Activated B cell treated with CpG ODN at 0.5 μM for 24 hours (primary cell): ENCODE measurements around the gene TLR6. TPM values are rescaled to one million over a fixed set of nuclear protein-coding genes. Genes with fewer than 3 reads are reported as not detected.

Source experiments
- ATAC-seq: fragments of 200-7000 bp; cut with Tn5 transposase; one replicate; pipeline ENCODE4 v1.10.0; 2021; ENCODE audit warnings: low read depth, mild to moderate bottlenecking, moderate library complexity
- CTCF ChIA-PET: fragments of 350-600 bp; sonication (Branson Sonifier 250); formaldehyde crosslinking; loops from one replicate; lab custom pipeline; 2021; ENCODE audit warnings: antibody characterized with exemption; lab: Charles Lee
- POLR2A ChIA-PET: fragments of 350-600 bp; sonication (Branson Sonifier 250); formaldehyde crosslinking; loops from one replicate; lab custom pipeline; 2021; ENCODE audit warnings: antibody characterized with exemption; lab: Charles Lee
- DNase-seq: peaks from one replicate; pipeline ENCODE4 v3.0.0; 2022
- H3K27ac Mint-ChIP-seq: one replicate; pipeline ENCODE4 v1.8.0; 2020; ENCODE audit warnings: mixed read lengths
- H3K27me3 Mint-ChIP-seq: one replicate; pipeline ENCODE4 v1.8.0; 2021; ENCODE audit warnings: mixed read lengths
- H3K36me3 Mint-ChIP-seq: one replicate; pipeline ENCODE4 v1.8.0; 2021; ENCODE audit warnings: low read depth, mixed read lengths
- H3K4me1 Mint-ChIP-seq: one replicate; pipeline ENCODE4 v1.8.0; 2021; ENCODE audit warnings: mixed read lengths
- H3K4me3 Mint-ChIP-seq: one replicate; pipeline ENCODE4 v1.8.0; 2020; ENCODE audit warnings: mild to moderate bottlenecking, mixed read lengths
- H3K9me3 Mint-ChIP-seq: one replicate; pipeline ENCODE4 v1.8.0; 2020; ENCODE audit warnings: mixed read lengths
- intact Hi-C: fragments of 100-400 bp; cut with micrococcal nuclease; formaldehyde crosslinking; loops from one replicate; pipeline ENCODE4 v1.15.1; 2024
- total RNA-seq: library from RNA; stranded (reverse); gene quantifications from 2 replicates; pipeline ENCODE4 v1.2.3, GENCODE V29; 2022
- TF ChIP-seq, protein P1 (sequence below): fragments of 200-600 bp; IDR thresholded peaks from one replicate; pipeline ENCODE4 v1.8.0; 2022; ENCODE audit warnings: antibody characterized with exemption, mild to moderate bottlenecking

Gene TLR6
- total RNA-seq, 1 donor from 2014 or later = 64.7 TPM

DNA sequence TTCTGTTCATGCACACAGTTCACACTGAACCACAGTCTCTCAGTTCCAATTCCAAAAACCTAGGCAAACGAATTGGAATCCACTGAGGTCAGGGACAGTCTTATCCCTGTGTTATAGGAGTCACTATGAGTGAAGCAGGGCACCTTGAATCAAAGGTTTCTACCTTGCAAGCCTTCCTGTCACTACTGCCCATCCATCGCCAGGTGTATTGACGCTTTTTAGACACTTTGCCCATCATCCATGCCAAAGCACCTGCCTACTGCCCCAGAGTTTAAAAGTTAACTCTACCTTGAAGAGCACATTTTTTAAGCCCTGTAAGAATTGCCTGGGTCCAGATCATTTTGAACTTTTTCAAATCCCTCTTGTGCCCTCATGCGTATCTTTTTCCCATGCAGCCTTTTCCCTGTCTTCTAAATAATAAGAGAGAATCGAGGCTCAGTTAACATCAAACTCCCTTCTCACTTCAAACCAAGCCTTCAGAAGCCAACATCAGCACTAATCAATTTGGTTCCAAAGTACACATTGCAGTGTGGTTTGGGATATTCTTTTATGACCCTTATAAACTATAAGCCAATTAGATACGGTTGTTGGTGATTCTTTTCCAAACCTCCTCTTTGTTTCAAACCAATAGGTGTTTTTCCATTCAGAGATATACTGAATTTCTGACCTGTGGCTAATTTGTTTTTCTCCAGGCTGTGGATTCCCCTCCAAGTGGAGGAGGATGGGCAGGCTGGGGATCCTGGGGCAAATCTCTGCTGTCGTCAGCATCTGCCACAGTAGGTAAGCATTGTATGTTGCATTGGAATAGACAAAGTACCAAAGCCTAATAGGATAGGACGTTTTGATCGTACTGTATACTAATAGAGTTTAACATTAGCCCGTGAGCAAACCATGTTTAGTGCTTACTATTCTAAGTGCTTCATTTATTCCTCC, 34.7 kb upstream of the TLR6 start:
- ChIA-PET CTCF (interaction anchor here (1.1 to 4.1 kb wide), 2 partner anchors 109 to 132 kb away, joined by 3 to 30 read pairs; partner anchors contain the start of gene TLR10), POLR2A (no interaction called here)
- Mint-ChIP-seq H3K27me3 (no peaks in the 10 kb centered on the region), H3K36me3 (no peaks in the 10 kb centered on the region), H3K4me1 (peaks cover 7% of the 10 kb centered on the region), H3K4me3 (no peak overlapping the region), H3K27ac (no peak overlapping the region), H3K9me3 (no peaks in the 10 kb centered on the region)
- TF ChIP-seq, protein P1, sequence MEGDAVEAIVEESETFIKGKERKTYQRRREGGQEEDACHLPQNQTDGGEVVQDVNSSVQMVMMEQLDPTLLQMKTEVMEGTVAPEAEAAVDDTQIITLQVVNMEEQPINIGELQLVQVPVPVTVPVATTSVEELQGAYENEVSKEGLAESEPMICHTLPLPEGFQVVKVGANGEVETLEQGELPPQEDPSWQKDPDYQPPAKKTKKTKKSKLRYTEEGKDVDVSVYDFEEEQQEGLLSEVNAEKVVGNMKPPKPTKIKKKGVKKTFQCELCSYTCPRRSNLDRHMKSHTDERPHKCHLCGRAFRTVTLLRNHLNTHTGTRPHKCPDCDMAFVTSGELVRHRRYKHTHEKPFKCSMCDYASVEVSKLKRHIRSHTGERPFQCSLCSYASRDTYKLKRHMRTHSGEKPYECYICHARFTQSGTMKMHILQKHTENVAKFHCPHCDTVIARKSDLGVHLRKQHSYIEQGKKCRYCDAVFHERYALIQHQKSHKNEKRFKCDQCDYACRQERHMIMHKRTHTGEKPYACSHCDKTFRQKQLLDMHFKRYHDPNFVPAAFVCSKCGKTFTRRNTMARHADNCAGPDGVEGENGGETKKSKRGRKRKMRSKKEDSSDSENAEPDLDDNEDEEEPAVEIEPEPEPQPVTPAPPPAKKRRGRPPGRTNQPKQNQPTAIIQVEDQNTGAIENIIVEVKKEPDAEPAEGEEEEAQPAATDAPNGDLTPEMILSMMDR = no peak
- no peak for ATAC-seq
- intact Hi-C loops = no loop called here
- no peak for DNase-seq

DNA sequence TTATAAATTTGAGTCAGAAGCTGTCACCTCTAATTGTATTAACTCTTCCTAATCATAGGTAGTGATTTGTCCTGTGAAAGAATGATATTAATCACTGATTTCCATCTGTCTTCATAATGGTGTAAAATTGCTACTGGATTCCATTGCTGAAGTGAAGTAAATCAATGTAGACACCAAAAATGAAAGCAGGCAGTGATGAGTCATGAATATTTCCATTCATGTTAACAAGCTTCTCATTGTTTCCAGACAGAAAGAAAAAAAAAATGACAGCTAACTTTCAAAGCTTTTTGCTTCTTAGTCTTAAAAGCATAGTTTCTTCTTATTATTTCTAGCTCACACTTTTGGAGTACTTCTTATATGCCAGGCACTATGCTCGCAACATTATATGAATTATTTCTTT, 32.5 kb upstream of the TLR6 start:
- CTCF ChIA-PET = interaction anchor here (0.9 to 2.1 kb wide), 5 partner anchors 29 to 246 kb away, joined by 3 to 7 read pairs (median 3); partner anchors contain the start of gene TLR10
- no peak overlapping the region for H3K4me3 Mint-ChIP-seq
- no peaks in the 10 kb centered on the region for H3K36me3 Mint-ChIP-seq
- intact Hi-C loops = no loop called here
- no peaks in the 10 kb centered on the region for H3K27me3 Mint-ChIP-seq
- ATAC-seq (no peak), DNase-seq (no peak)
- no peaks in the 10 kb centered on the region for H3K9me3 Mint-ChIP-seq
- peaks cover 7% of the 10 kb centered on the region for H3K4me1 Mint-ChIP-seq
- POLR2A ChIA-PET = interaction anchor here (0.6 to 0.9 kb wide), 2 partner anchors 26 to 583 kb away, joined by 3 to 4 read pairs; no protein-coding TSS in a partner anchor
- peak overlapping the region; percentile 59 for H3K27ac Mint-ChIP-seq
- TF ChIP-seq, protein P1 = no peak

DNA sequence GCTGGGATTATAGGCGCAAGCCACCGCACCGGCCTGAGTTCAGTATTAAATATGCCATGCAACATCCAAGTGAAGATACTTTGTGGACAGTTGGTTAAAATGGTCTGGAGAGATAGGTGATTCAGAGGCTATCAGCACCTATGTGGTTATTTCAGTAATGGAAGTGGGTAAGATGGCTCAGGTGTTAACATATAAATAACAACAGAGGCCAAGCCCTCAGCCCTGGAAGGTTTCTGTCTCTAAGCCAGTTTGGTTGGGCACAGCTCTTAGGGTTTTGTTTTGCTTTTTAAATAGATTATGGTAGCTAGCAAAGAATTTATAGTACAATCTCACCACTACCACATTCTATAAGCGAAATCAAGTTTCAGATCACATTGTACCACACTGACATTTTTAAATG, 27.6 kb upstream of the TLR6 start:
- no peak for ATAC-seq
- Mint-ChIP-seq H3K4me1 (peaks cover 4% of the 10 kb centered on the region), H3K9me3 (no peaks in the 10 kb centered on the region), H3K36me3 (no peaks in the 10 kb centered on the region), H3K4me3 (no peak overlapping the region), H3K27ac (no peak overlapping the region), H3K27me3 (no peaks in the 10 kb centered on the region)
- DNase-seq = no peak
- intact Hi-C loops = no loop called here
- CTCF ChIA-PET = interaction anchor here (0.6 kb wide), 1 partner anchor 123 kb away, joined by 3 read pairs; no protein-coding TSS in a partner anchor
- TF ChIP-seq, protein P1 = no peak
- POLR2A ChIA-PET = no interaction called here

DNA sequence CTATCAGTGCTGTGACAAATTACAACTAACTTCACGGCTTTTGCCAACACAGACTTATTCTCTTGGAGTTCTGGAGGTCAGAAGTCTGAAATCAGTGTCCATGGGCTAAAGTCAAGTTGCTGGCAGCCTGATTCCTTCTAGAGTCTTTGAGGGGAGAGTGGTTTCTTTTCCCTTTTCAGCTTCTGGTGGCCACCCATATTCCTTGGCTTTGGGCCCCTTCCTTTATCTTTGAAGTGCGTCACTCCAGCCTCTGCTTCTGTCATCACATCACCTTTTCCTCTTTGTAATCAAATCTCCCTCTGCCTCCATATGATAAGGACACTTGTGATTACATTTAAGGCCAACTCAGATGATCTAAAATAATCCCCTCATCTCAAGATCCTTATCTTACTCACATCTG, 20.0 kb upstream of the TLR6 start:
- ChIA-PET POLR2A (interaction anchor here (1.3 kb wide), 1 partner anchor 9 kb away, joined by 9 read pairs; the partner anchor contains the start of gene FAM114A1), CTCF (no interaction called here)
- H3K4me1 Mint-ChIP-seq = no peaks in the 10 kb centered on the region
- H3K9me3 Mint-ChIP-seq = no peaks in the 10 kb centered on the region
- H3K27me3 Mint-ChIP-seq = no peaks in the 10 kb centered on the region
- intact Hi-C loops = no loop called here
- H3K27ac Mint-ChIP-seq = no peak overlapping the region
- H3K4me3 Mint-ChIP-seq = no peak overlapping the region
- no peaks in the 10 kb centered on the region for H3K36me3 Mint-ChIP-seq
- DNase-seq (no peak), ATAC-seq (no peak)
- TF ChIP-seq, protein P1 = no peak
